ENCODE data around the gene ZNF879.

GRCh38 chr5:179006564-179006963 is 17.0 kb upstream of the ZNF879 start:
- TF ChIP-seq CTCF (IDR thresholded peaks at IDR 0.05): no peak
- no peak for TF ChIP-seq POLR2A (IDR thresholded peaks at IDR 0.05)
- TF ChIP-seq POLR2AphosphoS5 (IDR thresholded peaks at IDR 0.05): no peak
- no peak for TF ChIP-seq EP300 (IDR thresholded peaks at IDR 0.05)
